SU-DHL-6 (cell line): ENCODE measurements around the gene REG4.

Experiments
- CTCF ChIP-seq: fragments of 200-600 bp; sonication (generic); IDR thresholded peaks from one replicate; pipeline ENCODE4 v1.5.1; 2017; ENCODE audit warnings: antibody characterized with exemption, mild to moderate bottlenecking, low read length, moderate library complexity; ENCODE audit not compliant: insufficient read depth, poor library complexity, severe bottlenecking
- EZH2phosphoT487 ChIP-seq: fragments of 200-600 bp; sonication (generic), shearing (Covaris generic); conservative IDR thresholded peaks from 2 replicates; pipeline ENCODE4 v1.6.1; 2018; ENCODE audit warnings: mild to moderate bottlenecking, antibody characterized with exemption, low read length, moderate library complexity, mixed read lengths

- TF ChIP-seq EZH2phosphoT487 (no peak), CTCF (no peak)
These were observed 29.6 kb downstream of the REG4 start for GRCh38 chr1:119781434-119782210.
